Astrocyte (in vitro differentiated cells and primary cell): ENCODE data around the gene EOLA2. TPM values are rescaled to one million over a fixed set of nuclear protein-coding genes. Genes with fewer than 3 reads are reported as not detected.
"Not testable (repeated sequence)": the region's sequence is repeated elsewhere in the genome, so short reads cannot be mapped to it uniquely, and the experiment has no call there.

Experiments
- DNase-seq: peaks from one replicate; pipeline ENCODE4 v3.0.0-alpha.2; 2010; ENCODE audit warnings: low read depth
- FAIRE-seq: peaks from 2 replicates; lab custom pipeline; 2011; peaks lifted over from hg19 to GRCh38; lab: Jason Lieb, UNC
- H2AFZ ChIP-seq: 2 replicates; pipeline ENCODE4 v1.6.0; 2012; ENCODE audit warnings: low read depth, low read length, inconsistent platforms
- H3K27ac ChIP-seq: 2 replicates; pipeline ENCODE4 v1.5.1; 2011; ENCODE audit warnings: low read depth, low read length, inconsistent platforms
- H3K27me3 ChIP-seq: 2 replicates; pipeline ENCODE4 v1.6.0; 2011; ENCODE audit warnings: low read length, inconsistent platforms; ENCODE audit not compliant: insufficient read depth
- H3K36me3 ChIP-seq: 2 replicates; pipeline ENCODE4 v1.5.1; 2011; ENCODE audit warnings: low read length, inconsistent platforms; ENCODE audit not compliant: insufficient read depth
- H3K4me1 ChIP-seq: 2 replicates; pipeline ENCODE4 v1.5.1; 2011; ENCODE audit warnings: low read length, inconsistent platforms; ENCODE audit not compliant: insufficient read depth
- H3K4me2 ChIP-seq: 2 replicates; pipeline ENCODE4 v1.6.0; 2012; ENCODE audit warnings: low read length, inconsistent platforms
- H3K4me3 ChIP-seq: 2 replicates; pipeline ENCODE4 v1.5.1; 2011; ENCODE audit warnings: low read depth, mild to moderate bottlenecking, low read length, inconsistent platforms; ENCODE audit not compliant: insufficient read depth
- H3K79me2 ChIP-seq: 2 replicates; pipeline ENCODE4 v1.6.0; 2012; ENCODE audit warnings: mild to moderate bottlenecking, low read length, inconsistent platforms; ENCODE audit not compliant: insufficient read depth
- H3K9ac ChIP-seq: 2 replicates; pipeline ENCODE4 v1.6.0; 2012; ENCODE audit warnings: mild to moderate bottlenecking, low read length, inconsistent platforms
- H3K9me3 ChIP-seq: 2 replicates; pipeline ENCODE4 v1.5.1; 2012; ENCODE audit warnings: low read depth, mild to moderate bottlenecking, low read length, inconsistent platforms; ENCODE audit not compliant: insufficient read depth
- H4K20me1 ChIP-seq: 2 replicates; pipeline ENCODE4 v1.6.0; 2012; ENCODE audit warnings: low read length, inconsistent platforms; ENCODE audit not compliant: insufficient read depth
- H3K27ac Mint-ChIP-seq: one replicate; pipeline ENCODE4 v1.8.0; 2021; ENCODE audit warnings: mild to moderate bottlenecking, mixed read lengths; ENCODE audit not compliant: unreplicated experiment
- H3K27me3 Mint-ChIP-seq: one replicate; pipeline ENCODE4 v1.8.0; 2021; ENCODE audit warnings: low read depth, mixed read lengths; ENCODE audit not compliant: unreplicated experiment
- H3K36me3 Mint-ChIP-seq: one replicate; pipeline ENCODE4 v1.8.0; 2021; ENCODE audit warnings: low read depth, mixed read lengths; ENCODE audit not compliant: unreplicated experiment
- H3K4me1 Mint-ChIP-seq: one replicate; pipeline ENCODE4 v1.8.0; 2021; ENCODE audit warnings: low read depth, mixed read lengths; ENCODE audit not compliant: unreplicated experiment
- H3K4me3 Mint-ChIP-seq: one replicate; pipeline ENCODE4 v1.8.0; 2021; ENCODE audit warnings: mild to moderate bottlenecking, moderate library complexity, mixed read lengths; ENCODE audit not compliant: unreplicated experiment
- H3K9me3 Mint-ChIP-seq: one replicate; pipeline ENCODE4 v1.8.0; 2021; ENCODE audit warnings: mild to moderate bottlenecking, mixed read lengths; ENCODE audit not compliant: unreplicated experiment
- total RNA-seq: library from RNA; stranded (reverse); gene quantifications from 2 replicates; pipeline ENCODE4 v1.2.1, GENCODE V29; 2021
- TF ChIP-seq, protein P1 (sequence below): IDR thresholded peaks from 2 replicates; pipeline ENCODE4 v1.5.1; 2011; ENCODE audit warnings: low read depth, mild to moderate bottlenecking, inconsistent platforms, low read length, moderate library complexity; ENCODE audit not compliant: insufficient read depth

The EOLA2 gene
- total RNA-seq, 1 donor from 2014 or later = 42.4 TPM

DNA sequence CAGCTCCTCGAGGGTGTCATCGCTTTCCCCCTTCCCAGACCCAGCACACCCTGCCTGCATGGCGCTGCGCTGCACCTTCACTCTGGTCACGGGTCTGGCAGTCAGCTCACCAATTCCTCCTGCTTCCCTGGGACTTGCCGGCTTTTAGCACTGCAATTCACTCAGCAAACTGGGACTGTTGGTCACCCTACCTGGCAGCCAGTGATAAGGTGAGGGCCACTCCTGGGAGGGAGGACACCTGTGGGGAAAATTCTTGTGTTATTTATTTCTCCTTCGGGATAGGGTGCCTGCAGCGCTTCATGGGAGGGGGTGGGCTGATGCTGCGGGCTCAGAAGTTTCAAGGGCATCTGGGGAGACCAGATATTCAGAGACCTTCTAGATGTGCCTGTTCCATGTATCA lies 7.5 kb upstream of the EOLA2 start:
- H3K27me3 ChIP-seq, H3K27ac ChIP-seq, H3K4me2 ChIP-seq, H3K36me3 Mint-ChIP-seq, H3K79me2 ChIP-seq, H3K27me3 Mint-ChIP-seq, H3K4me1 ChIP-seq, H3K4me3 ChIP-seq, H3K9me3 ChIP-seq, H3K36me3 ChIP-seq, H3K4me1 Mint-ChIP-seq, H3K9ac ChIP-seq, H3K4me3 Mint-ChIP-seq, H2AFZ ChIP-seq, H3K9me3 Mint-ChIP-seq, DNase-seq, FAIRE-seq, H4K20me1 ChIP-seq, H3K27ac Mint-ChIP-seq: not testable (repeated sequence)

DNA sequence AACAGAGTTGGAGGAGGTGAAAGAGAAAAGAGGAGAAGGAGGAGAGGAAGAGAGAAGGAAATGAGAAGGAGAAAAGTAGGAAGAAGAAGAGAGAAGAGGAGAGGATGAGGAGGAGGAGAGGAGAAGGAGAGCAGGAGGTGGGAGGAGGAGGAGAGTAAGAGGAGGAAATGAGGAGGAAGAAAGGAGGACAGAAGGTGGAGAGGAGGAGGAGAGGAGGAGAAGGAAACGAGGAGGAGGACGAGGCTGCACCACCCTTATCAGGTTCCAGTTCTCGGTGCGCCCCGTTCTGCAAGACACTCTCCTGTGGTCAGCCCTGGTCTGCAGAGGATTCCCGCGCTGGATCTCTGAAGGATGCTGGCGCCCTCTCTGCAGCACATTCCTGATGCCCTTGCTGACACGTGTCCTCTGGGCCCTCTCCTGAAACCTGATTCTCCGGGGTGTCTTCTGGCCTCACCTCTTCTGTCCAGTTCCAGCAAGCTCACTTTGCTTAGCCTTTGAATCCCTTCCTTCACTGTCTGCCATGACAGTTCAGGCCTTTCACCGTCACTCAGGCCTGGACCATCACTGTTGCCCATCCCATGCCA lies 6.9 kb upstream of the EOLA2 start:
- not testable (repeated sequence) for H3K4me1 ChIP-seq, H3K27ac ChIP-seq, H3K4me3 ChIP-seq, H3K9ac ChIP-seq, H3K27ac Mint-ChIP-seq, H3K4me2 ChIP-seq, H3K36me3 Mint-ChIP-seq, H3K27me3 Mint-ChIP-seq, H3K4me3 Mint-ChIP-seq, H3K9me3 ChIP-seq, H4K20me1 ChIP-seq, H3K36me3 ChIP-seq, H3K27me3 ChIP-seq, H3K79me2 ChIP-seq, DNase-seq, H2AFZ ChIP-seq, H3K9me3 Mint-ChIP-seq, FAIRE-seq, H3K4me1 Mint-ChIP-seq

DNA sequence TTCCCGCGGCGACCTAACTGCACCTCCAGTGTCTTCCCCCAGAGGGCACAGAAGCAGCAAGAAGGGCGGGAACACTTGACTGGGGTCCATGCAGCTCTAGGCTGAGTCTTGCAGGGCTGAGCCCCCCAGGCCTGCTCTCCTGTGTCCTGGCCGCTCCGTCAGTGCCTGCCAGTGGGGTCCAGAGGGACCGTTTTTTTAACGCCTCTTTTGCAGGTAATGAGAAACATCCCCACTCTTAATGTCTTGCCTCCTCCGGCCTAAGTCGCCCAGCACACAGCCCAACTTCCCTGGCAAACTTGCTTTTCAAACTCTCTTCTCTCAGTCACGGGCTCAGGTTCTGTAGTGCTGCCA lies 2.4 kb upstream of the EOLA2 start:
- H4K20me1 ChIP-seq, H3K4me3 Mint-ChIP-seq, H3K4me1 Mint-ChIP-seq, H3K27ac ChIP-seq, H3K36me3 Mint-ChIP-seq, DNase-seq, H3K36me3 ChIP-seq, H3K4me1 ChIP-seq, H3K27me3 Mint-ChIP-seq, H3K27ac Mint-ChIP-seq, H3K9me3 ChIP-seq, H3K27me3 ChIP-seq, H2AFZ ChIP-seq, H3K9me3 Mint-ChIP-seq, H3K9ac ChIP-seq, H3K4me3 ChIP-seq: not testable (repeated sequence)
- FAIRE-seq = peak; percentile 66
- Histone ChIP-seq H3K4me2 (peak overlapping the region; percentile 87), H3K79me2 (peaks cover 12% of the 10 kb centered on the region)
- TF ChIP-seq, protein P1, sequence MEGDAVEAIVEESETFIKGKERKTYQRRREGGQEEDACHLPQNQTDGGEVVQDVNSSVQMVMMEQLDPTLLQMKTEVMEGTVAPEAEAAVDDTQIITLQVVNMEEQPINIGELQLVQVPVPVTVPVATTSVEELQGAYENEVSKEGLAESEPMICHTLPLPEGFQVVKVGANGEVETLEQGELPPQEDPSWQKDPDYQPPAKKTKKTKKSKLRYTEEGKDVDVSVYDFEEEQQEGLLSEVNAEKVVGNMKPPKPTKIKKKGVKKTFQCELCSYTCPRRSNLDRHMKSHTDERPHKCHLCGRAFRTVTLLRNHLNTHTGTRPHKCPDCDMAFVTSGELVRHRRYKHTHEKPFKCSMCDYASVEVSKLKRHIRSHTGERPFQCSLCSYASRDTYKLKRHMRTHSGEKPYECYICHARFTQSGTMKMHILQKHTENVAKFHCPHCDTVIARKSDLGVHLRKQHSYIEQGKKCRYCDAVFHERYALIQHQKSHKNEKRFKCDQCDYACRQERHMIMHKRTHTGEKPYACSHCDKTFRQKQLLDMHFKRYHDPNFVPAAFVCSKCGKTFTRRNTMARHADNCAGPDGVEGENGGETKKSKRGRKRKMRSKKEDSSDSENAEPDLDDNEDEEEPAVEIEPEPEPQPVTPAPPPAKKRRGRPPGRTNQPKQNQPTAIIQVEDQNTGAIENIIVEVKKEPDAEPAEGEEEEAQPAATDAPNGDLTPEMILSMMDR = peak; percentile 23
